ENCODE results near the gene LEP.

DNA sequence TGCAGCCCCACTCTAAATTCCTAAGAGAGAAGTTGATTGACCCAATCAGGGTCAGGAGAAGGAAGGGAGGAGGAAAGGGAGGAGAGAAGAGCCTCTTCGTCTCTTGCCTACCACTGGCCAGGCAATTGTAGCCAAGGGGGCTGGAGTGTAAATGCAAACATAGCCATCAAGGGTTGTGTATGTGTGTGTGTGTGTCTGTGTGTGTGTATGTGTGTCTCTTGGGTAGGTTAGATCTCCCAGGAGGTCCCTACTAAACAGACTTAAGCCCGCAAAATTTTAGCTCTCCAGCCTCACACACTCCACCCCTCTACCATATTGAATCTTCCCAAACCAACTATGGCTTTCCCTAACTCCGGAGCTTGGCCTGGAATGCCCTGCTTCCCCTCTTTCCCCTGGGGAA is 3.8 kb downstream of the LEP start:
- TF ChIP-seq POLR2AphosphoS5 (IDR thresholded peaks at IDR 0.05; ENCODE audit: borderline replicate concordance, low read depth, low read length) (no peak), EZH2 (IDR thresholded peaks at IDR 0.05) (no peak), FOXP2 (optimal IDR thresholded peaks at IDR 0.05; ENCODE audit: control extremely low read depth, extremely low read length, insufficient read depth) (no peak)

All from SK-N-MC (cell line).